KMS-11 (cell line): ENCODE results near the gene SYNGR4.
A peak's percentile ranks its signal among the peaks of the same experiment; 100 is the strongest.

Experiments used
- H2AFZ ChIP-seq: fragments of 200-600 bp; sonication (generic); 2 replicates; pipeline ENCODE4 v1.6.1; 2016; ENCODE audit warnings: antibody characterized with exemption, mixed run types, low read depth
- H3K27ac ChIP-seq: fragments of 200-600 bp; sonication (generic); 2 replicates; pipeline ENCODE4 v1.6.1; 2016; ENCODE audit warnings: mild to moderate bottlenecking, mixed run types
- H3K27me3 ChIP-seq: fragments of 200-600 bp; sonication (generic); 2 replicates; pipeline ENCODE4 v1.6.1; 2017; ENCODE audit warnings: mild to moderate bottlenecking, low read depth, mixed run types, moderate library complexity; ENCODE audit not compliant: insufficient read depth
- H3K36me3 ChIP-seq: fragments of 200-600 bp; sonication (generic); 2 replicates; pipeline ENCODE4 v1.6.1; 2017; ENCODE audit warnings: mild to moderate bottlenecking, mixed run types; ENCODE audit not compliant: insufficient read depth
- H3K4me1 ChIP-seq: fragments of 200-600 bp; sonication (generic); 2 replicates; pipeline ENCODE4 v1.6.1; 2016; ENCODE audit warnings: mild to moderate bottlenecking, low read depth, mixed run types; ENCODE audit not compliant: poor library complexity, severe bottlenecking
- H3K4me2 ChIP-seq: fragments of 200-600 bp; sonication (generic); 2 replicates; pipeline ENCODE4 v1.7.0; 2016; ENCODE audit warnings: mild to moderate bottlenecking, mixed run types
- H3K4me3 ChIP-seq: fragments of 200-600 bp; sonication (generic); IDR thresholded peaks from 2 replicates; pipeline ENCODE4 v1.6.1; 2017; ENCODE audit warnings: low read depth, low read length, mixed read lengths; ENCODE audit not compliant: insufficient read depth
- H3K79me2 ChIP-seq: fragments of 200-600 bp; sonication (generic); 2 replicates; pipeline ENCODE4 v1.6.1; 2016; ENCODE audit warnings: low read depth, mixed run types; ENCODE audit not compliant: insufficient read depth
- H3K9ac ChIP-seq: fragments of 200-600 bp; sonication (generic); 2 replicates; pipeline ENCODE4 v1.6.1; 2016; ENCODE audit warnings: mild to moderate bottlenecking, mixed run types
- H4K20me1 ChIP-seq: fragments of 200-600 bp; sonication (generic); 2 replicates; pipeline ENCODE4 v1.6.1; 2016; ENCODE audit warnings: mild to moderate bottlenecking, mixed run types; ENCODE audit not compliant: insufficient read depth
- TF ChIP-seq, protein P1 (sequence below): fragments of 200-600 bp; sonication (generic); conservative IDR thresholded peaks from 2 replicates; pipeline ENCODE4 v1.6.1; 2017; ENCODE audit warnings: low read depth, mild to moderate bottlenecking, antibody characterized with exemption, low read length, moderate library complexity, mixed read lengths

Gene SYNGR4

DNA sequence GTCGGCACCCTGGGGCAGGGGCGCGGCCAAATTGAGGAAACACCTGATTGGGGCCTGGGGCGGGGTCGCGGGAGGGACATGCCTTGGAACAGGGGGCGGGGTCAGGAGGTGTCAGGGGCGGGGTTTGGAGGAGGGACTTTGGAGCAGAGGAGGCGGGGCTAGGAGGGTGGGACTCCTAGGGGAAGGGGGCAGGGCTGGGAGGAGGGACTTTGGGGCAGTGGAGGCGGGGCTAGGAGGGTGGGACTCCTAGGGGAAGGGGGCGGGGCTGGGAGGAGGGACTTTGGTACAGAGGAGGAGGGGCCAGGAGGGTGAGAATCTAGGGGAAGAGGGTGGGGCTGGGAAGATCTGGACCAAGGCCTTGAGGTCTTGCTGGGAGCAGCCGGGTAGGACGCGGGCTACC is 51.2 kb downstream of the SYNGR4 start:
- Histone ChIP-seq H3K36me3 (no peaks in the 10 kb centered on the region), H2AFZ (peak overlapping the region; percentile 28; the same call in 1 of the 2 replicates), H3K4me3 (no peak overlapping the region), H3K4me1 (peaks cover 35% of the 10 kb centered on the region), H3K27ac (no peak overlapping the region), H3K9ac (no peak overlapping the region), H4K20me1 (no peaks in the 10 kb centered on the region), H3K27me3 (peaks cover 10% of the 10 kb centered on the region; the same call in 1 of the 2 replicates), H3K4me2 (peak overlapping the region; percentile 72; the same call in 1 of the 2 replicates), H3K79me2 (no peaks in the 10 kb centered on the region)
- TF ChIP-seq, protein P1, sequence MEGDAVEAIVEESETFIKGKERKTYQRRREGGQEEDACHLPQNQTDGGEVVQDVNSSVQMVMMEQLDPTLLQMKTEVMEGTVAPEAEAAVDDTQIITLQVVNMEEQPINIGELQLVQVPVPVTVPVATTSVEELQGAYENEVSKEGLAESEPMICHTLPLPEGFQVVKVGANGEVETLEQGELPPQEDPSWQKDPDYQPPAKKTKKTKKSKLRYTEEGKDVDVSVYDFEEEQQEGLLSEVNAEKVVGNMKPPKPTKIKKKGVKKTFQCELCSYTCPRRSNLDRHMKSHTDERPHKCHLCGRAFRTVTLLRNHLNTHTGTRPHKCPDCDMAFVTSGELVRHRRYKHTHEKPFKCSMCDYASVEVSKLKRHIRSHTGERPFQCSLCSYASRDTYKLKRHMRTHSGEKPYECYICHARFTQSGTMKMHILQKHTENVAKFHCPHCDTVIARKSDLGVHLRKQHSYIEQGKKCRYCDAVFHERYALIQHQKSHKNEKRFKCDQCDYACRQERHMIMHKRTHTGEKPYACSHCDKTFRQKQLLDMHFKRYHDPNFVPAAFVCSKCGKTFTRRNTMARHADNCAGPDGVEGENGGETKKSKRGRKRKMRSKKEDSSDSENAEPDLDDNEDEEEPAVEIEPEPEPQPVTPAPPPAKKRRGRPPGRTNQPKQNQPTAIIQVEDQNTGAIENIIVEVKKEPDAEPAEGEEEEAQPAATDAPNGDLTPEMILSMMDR, result no peak

DNA sequence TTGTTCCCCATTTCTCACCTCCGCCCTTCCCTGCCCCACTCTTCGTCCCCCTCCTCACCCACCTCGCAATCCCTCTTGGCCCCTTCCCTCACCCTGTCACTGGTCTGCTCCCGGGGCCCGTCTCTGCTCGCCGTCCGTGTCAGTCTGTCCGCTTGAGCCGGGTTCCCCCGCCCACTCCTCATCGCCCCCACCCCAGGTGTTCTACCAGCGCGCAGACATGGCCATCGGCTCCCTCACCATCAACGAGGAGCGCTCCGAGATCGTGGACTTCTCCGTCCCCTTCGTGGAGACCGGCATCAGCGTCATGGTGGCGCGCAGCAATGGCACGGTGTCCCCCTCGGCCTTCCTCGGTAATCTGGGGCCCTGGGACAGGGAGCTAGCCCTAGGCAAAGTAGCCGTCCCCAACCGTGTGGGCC is 51.6 kb downstream of the SYNGR4 start:
- Histone ChIP-seq H3K4me1 (peaks cover 35% of the 10 kb centered on the region), H3K27ac (no peak overlapping the region), H3K36me3 (no peaks in the 10 kb centered on the region), H3K27me3 (peaks cover 10% of the 10 kb centered on the region; the same call in 1 of the 2 replicates), H3K9ac (no peak overlapping the region), H4K20me1 (no peaks in the 10 kb centered on the region), H2AFZ (no peak overlapping the region; the same call in 1 of the 2 replicates), H3K79me2 (no peaks in the 10 kb centered on the region), H3K4me2 (peak overlapping the region; percentile 36; the same call in 1 of the 2 replicates), H3K4me3 (no peak overlapping the region)
- TF ChIP-seq, protein P1, result no peak

DNA sequence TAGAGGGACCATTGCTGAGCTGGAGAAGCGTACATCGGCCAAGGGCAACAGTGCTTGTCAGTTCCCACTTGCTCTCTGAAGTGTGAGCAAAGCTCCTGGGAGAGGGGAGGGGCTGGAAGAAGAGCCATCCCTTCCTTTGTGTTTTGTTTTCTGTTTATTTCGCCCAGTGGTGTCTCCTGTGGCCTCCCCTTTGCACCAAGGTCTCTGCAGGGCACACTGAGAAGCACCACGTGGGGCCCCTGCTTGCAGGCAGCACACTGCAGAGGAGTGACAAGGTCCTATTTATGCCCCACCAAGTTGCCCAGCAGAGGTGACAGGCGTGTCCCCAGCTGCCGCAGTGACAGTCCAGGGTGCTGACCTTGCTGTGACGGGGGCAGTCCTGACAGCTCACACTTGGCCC is 53.3 kb downstream of the SYNGR4 start:
- Histone ChIP-seq H4K20me1 (no peaks in the 10 kb centered on the region), H3K27ac (no peak overlapping the region), H3K4me1 (peaks cover 35% of the 10 kb centered on the region), H3K4me2 (no peak overlapping the region), H3K79me2 (no peaks in the 10 kb centered on the region), H3K36me3 (no peaks in the 10 kb centered on the region), H2AFZ (no peak overlapping the region), H3K27me3 (peaks cover 10% of the 10 kb centered on the region; the same call in 1 of the 2 replicates), H3K4me3 (no peak overlapping the region), H3K9ac (no peak overlapping the region)
- TF ChIP-seq, protein P1, result no peak

DNA sequence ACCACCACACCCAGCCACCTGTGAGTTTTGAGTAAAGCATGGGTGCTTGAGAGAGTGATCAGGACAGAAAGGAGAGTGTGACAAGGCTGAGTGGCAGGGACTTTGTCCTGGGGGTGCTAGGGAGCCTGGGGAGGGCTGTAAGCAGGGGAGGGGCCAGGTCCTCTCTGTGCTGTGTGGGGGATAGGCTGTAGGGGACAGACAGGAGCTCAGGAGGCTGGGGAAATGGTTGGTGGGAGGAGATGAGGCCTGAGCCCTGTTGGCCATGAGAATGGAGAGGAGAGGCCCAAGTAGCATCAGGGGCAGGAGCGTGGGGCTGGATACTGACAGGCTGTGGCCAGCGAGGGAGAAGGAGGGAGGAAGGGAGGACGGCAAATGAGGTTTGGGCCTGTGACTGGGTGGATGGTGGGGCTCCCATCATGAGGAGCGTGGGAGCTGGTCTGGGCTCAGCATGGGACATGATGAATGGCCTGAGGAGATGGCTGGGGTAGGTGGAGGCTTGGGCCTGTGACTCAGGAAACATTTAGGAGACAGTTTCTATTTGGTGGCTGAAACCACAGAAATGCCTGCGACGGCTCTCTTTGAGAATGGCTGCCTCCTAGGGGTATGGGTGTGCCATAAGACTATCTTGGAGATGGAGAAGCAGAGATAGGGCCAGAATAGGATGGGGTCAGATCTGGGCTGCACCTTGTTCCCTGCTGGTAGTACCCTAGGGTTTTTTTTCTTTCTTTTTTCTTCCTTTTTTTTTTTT is 54.3 kb downstream of the SYNGR4 start:
- H2AFZ ChIP-seq, result peak overlapping the region; percentile 100
- no peak overlapping the region for H3K4me3 ChIP-seq

More for the DNA sequence above, 54.3 kb downstream of the SYNGR4 start:
- peaks cover 35% of the 10 kb centered on the region for H3K4me1 ChIP-seq
- TF ChIP-seq, protein P1, result peak; percentile 57
- peak overlapping the region; percentile 61 for H3K27ac ChIP-seq
- no peaks in the 10 kb centered on the region for H3K79me2 ChIP-seq
- H3K4me2 ChIP-seq, result peak overlapping the region; percentile 73
- no peaks in the 10 kb centered on the region for H4K20me1 ChIP-seq
- H3K27me3 ChIP-seq, result peaks cover 10% of the 10 kb centered on the region; the same call in 1 of the 2 replicates
- peak overlapping the region; percentile 39; the same call in 1 of the 2 replicates for H3K9ac ChIP-seq
- H3K36me3 ChIP-seq, result no peaks in the 10 kb centered on the region
